HG03060 (cell line): ENCODE data around the gene CXCL12.

Experiments
- ATAC-seq: cut with Tn5 transposase; IDR thresholded peaks from one replicate; pipeline ENCODE4 v1.9.1; 2021; ENCODE audit warnings: low read depth, moderate number of reproducible peaks; ENCODE audit not compliant: unreplicated experiment

Gene CXCL12

DNA sequence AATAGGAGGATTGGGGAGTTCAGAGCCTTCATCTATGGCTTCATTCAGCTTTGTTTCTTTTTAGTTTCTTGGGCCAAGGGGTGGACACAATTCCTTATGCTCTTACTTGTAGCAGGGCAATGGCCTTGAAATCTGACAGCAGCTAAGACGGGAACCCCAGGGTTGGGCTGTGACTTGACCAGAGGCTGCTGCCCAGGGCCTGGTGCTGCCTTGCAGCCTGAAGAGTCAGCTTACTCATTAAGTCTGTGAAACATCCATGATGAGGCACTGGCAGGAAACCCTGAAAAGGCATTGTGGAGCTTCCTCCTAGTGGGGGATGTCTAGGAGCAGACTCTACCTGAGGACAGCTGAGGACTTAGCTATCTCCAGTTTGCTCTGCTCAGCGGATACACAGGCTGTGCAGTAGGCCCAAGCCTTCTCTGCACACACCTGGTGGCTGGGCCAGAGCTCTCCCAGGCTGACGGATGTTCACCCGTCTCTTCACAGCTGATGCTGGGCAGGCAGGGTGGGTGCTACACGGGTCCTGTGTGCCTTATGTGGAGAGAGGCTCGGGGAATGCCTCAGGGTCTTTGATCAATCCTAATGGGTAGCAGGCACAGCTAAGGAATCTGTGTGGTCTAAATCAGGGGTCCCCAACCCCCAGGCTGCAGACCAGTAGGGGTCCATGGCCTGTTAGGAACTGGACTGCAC, 17.8 kb downstream of the CXCL12 start:
- no peak for ATAC-seq

DNA sequence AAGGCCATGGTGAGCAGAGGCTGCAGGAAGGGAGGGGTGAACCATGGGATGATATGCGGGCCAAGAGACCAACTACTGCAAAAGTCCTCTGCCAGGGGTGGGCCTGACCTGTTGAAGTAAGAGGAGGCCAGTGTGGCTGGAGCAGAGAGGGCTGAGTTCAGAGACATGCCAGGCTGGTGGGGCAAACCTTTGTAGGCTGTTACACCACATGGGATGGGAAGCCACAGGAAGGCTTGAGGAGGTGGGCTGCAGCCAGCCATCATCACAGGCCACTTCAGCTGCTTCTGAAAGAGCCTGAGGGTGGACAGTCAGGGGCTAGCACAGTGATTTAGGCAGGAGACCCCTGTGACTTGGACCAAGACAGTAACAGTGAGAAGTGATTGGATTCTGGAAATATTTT, 20.3 kb downstream of the CXCL12 start:
- no peak for ATAC-seq

DNA sequence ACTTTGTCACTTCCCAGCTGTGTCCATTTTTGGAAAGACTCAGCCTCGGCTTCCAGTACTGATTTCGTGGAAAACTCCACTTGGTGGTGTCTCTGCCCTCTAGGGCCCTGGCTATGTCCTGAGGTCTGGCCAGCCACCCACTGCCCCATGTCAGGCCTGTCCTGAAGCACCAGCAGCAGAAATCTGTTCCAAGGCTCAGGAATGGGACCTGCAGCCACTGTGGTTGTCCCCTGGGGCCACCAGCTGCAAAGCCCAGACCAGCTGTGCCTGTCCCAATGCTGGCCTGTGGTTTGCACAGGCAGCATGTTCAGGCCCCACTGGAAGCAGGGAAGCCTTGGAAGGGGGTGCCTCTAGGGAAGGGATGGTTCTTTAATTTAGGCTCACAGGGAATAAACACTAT, 21.2 kb downstream of the CXCL12 start:
- no peak for ATAC-seq

DNA sequence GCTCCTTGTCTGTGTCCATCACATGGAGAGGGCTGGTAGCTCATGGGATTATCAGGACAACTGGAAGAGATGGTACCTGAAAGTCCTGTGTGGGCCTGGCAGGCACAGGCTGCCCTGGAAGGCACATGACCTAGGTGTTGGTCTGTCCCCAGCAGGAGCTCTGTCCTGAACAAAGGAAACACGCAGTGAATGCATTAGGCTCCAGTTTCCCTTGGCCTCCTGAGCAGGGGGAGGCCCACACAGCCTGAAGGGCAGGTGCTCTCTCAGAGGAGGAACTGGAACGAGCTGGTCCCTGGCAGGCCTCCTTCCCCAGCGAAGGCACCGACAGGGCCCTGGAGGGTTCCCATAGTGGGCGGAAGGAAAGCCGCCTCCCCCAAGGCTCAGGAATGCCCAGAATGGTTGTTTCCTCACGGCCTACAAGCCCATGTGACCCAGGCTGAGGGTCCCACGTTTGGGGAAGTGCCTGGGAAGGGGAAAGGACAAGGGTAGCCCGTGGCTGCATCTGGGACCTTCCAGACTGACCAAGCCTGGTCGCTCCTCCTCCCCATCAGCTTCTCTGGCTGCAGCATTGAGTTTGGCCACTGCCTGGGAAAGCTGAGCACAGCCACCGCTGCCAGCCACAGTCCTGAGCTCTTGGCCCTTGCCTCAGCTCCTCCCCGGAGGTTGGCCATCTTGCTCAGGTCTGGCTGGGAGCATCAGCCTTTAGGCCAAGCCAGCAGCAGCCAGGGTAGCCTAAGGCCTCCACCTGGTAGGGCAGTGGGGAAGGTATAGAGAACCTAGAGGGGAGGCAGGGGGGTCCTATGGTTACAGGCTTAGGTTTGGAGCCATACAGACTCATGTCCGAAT, 21.8 kb downstream of the CXCL12 start:
- ATAC-seq: no peak

DNA sequence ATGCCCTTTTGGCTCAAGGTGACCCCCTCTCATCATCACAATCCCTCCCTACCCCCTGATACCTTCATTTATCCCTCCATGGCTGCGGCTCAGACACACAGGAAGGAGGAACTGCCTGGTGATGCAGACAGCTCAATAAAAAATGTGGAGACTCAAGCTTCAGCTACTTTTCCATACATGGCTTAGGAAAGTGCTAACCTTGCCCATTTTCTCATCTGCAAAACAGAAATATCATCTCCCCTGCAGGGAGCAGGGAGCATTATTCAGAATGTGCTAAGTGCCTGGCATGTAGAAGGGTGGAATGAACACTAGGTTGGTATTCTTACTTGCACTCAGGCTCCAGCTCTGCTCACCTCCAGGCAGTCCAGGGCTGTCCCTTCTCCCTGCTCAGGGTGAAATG, 23.8 kb downstream of the CXCL12 start:
- no peak for ATAC-seq

DNA sequence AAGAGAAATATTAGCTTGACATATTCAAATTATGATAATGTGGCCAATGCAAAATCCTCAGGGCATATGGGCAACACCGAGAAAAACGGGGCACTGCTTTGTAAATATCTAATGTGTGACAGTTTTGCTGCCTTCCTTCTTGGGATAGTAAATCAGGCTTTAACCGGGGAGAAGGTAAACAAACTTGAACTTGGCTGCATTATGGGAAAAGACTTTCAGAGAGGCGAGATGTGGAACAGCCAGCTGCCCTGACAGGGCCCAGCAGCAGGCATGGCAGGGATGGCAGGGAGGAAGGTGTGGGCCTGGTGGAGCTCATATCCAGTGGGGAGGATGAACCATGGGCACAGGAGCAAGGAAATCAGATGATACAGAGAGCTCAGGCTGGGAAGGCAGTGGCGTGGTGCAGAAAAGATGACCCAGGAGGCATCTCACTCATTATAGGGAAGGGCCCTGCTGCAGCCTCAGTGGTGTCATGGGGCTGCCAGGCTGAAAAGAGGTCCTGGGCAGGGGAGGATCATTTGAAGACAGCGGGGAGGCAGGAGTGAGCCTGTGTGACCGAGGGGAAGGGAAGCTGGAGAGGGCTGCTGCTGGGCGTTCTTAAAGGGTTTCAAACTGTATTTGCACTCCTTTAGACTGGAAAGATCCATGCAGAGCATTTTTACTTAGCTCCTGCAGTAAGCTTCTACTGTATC, 26.7 kb downstream of the CXCL12 start:
- ATAC-seq: no peak

DNA sequence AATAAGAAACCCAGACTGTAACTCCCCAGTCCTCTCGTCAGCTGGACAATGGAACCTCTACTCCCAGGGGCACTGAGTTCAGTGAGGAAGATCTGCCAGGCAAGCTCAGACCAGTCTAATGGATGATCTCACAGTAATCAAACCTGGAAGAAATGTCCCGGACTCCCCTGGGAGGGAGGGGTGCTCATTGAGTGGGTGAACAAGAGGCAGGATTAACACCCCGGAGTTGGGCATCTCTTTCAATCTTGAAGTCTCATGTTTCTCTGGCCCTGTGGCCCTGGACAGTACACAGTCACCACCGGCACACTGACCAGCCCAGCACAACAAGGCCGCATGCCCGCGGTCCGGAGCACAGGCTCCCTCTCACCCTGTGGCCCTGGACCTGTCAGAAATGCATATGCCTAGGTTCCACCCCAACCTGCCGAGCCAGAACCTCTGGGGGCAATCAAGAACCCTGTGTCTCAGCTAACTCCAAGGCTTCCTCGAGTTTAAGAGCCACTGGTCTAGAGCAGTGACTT, 27.8 kb downstream of the CXCL12 start:
- no peak for ATAC-seq

DNA sequence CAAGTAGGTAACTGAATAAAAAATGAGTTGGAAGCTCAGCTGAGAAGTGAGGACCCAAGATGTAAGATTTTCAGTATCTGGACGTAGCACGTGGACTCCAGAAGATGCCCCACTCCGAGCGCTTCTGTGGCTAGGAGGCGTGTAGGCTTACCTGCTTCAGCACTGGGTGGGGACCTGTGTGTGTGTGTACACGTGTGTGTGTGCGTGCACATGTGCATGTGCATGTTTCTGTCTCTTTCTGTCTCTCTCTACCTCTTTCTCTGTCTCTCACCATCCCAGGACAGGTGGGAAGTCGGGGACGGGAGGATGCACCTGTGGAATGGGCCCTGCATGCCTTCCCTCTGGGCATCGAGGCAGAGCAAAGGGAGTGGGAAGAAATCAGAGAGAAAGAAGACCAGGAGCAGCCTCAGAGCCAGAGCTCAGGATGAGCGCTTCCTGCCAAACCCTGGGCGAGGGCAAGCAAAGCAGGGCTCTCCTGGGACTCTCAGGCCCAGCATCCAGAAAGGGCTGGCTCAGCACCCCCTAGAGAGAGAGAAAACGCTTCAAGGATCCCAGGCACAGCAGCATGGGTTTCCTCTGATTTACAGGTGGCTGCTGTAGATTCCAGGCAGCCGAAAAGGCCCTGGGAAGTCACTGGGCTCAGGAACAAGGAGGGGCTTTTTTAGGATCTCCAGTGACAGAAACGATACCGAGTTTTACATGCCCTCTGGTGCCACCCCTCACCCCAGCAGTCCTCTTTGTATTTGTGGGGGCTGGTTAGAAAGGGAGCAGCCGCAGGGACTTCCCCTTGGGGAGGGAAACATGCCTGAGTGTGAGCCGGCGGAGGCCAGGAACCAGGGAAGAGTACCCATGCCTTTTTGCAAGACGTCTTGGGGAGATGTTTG, 28.5 kb downstream of the CXCL12 start:
- no peak for ATAC-seq

DNA sequence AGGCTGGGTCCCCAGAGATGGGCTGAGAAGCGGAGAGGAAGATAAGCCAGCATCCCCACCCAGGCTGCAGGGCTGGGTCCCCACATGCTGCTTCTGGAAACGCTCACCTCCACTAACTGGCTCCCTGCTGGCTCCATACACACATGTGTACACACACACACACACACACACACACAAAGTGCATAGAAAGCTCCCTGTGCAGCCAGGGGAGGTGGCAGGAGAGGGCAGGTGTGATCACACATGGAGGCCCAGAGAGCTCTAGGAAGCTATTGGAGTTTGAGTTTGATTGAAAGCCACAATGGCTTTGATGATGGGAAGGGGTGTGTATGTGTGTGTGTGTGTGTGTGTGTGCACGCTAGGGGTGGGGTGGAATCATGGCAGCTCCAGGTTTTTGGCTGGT, 29.3 kb downstream of the CXCL12 start:
- ATAC-seq: no peak

DNA sequence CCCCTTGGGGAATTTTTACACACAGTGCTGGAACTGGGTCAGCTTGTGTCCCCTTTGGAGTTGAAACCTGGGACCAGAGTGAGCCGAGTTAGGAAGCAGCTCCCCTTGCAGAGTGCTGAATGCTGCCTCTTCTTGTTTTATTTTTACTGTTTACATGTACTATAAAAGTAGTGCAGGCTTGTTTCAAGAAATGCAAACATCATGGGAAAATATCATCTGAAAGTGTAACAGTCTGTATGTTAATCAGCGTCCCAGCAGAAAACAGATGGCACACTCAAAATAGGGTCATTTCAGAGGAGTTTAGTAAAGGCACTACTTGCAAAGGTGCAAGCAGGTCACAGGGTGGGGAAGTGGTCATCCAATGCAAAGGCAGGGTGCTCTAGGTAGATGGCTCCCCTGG, 30.1 kb downstream of the CXCL12 start:
- ATAC-seq: no peak

DNA sequence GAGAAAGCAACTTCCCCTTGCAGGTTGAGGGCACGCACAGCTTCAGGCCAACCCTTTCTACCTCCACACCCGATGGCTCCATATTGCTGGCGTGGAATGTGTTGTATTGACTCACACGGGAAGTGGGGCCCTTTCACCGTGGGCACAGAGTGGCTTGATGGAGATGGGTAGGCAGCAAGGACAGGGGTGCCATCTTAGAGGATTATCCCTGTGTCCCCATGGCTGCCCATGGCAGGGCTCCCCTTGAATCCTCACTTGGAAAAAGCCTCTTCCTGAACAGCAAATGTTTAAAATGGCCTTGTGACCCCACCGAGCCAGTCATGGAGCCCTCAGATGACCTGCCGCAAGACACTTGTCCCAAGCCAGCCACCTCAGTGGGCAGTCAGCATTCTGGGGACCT, 31.2 kb downstream of the CXCL12 start:
- no peak for ATAC-seq

DNA sequence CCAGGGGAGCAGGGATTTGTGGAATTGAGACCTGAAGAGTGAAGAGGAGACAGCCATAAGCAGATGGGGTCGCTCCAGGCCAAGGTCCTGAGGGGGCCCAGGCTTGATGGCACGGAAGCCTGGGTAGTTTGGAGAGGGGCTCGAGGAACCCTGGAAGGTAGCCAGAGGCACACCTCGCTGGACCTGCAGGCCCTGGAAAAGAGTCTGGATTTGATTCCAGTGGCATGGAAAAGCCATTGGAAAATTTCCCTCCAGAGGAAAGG, 31.8 kb downstream of the CXCL12 start:
- ATAC-seq: no peak

DNA sequence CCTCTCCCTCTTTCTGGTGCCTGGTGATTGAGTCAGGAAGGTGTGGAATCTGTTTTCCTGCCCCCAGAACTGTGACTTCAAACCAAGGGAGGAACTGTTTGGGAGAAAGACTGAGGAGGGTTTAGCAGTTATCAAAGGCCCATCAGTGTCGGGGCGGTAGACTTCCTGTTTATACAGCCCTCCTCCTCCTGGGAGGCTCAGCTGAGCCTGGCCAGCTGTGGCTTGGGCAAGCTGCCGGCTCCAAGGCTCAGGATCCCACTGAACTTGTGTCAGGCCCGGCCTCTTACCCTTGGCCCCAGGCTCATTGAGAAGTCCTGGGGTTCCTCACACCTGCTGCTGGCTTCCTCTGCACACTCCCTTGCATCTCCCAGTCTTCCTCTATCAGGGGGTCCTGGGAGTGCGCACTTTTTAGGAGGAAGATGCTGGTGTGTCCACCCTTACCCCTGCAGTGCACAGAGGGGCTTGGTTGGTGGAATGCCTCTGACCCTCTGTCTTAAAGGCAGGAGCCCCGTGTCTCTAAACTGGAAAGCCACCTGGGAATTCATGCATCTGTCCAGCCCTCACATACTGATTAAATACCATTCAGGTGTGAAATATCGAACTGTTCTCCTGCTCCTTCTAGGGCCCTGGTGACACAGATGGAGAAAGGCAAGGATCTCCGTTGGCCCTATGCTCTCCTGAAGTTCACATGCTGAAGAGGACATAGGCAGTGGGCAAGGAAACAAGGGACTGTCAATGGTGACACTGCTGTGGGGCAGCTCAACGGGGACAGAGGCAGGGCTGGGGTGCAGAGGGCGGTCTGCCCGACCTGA, 32.4 kb downstream of the CXCL12 start:
- ATAC-seq: no peak

DNA sequence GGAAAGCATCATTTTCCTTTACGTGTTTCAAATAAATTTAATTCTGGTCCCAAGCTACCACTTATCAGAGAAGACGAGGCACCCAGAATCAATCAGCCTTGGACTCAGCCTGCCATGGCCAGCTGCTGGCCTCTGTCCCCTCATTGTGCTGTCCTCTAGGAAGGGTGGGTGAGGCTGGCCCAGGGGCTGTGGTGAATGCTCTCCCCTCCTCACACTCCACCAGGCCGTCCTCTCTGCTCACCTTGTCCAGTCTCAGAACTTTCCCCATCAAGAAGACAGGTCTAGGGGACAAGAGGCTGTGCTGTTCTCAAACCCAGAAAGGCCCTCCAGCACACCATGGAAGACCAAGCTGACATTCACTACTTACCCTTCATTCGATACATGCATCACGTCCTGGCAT, 36.4 kb downstream of the CXCL12 start:
- no peak for ATAC-seq

DNA sequence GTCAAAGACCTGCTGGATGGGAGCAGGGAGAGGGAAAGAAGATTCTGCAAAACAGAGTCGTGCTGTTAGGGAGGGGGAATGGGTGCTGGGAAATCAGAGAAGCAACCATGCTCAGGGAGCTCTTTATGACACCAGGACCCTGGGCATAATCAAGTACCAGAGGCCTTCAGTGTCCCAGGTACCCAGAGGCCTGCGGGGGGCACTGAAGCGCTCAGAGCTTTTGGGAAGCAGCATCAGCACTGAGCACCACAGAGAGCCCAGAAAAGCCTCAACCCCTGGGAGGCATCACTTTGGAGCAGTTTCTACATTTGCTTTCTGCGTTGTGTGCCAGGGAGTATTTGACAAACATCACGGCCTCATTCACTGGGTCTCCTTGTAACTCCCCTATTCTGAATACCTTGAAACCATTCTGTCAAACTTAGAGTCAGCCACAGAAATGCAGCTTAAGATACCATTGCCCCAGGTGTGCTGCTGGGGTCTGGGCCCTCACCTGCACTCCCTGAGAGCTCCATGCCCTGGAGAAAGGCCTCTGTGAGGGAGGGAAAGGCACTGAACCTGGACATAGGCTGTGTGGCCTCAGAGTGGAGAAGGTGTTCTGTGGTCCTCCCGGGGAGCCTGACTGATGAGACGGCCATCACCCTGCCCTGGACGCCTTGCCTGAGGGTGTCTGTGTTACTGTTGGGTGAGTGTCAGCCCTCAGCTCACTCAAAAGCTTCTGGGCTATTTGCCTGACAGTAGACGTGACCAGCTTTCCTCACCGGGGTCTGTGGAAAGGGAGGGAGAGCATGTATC, 37.1 kb downstream of the CXCL12 start:
- no peak for ATAC-seq

DNA sequence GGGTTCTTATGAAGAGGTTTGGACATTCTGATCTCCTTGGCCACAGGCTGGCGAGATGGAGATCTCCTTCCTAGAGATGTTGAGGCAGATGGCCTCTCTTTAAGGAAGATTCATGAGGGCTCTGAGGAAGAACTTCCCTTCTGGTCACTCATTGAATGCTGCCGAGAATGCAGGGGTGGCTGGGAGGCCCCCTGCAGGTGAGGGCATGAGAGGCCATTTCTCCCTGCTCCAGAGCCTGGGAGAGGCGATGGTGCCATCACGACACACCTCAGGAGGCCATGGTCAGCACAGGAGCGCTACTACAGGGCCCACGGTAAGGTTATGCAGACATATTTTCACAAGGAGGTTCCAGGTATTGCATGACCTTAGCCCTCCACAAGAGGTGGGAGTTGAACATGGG, 40.2 kb downstream of the CXCL12 start:
- ATAC-seq: no peak

DNA sequence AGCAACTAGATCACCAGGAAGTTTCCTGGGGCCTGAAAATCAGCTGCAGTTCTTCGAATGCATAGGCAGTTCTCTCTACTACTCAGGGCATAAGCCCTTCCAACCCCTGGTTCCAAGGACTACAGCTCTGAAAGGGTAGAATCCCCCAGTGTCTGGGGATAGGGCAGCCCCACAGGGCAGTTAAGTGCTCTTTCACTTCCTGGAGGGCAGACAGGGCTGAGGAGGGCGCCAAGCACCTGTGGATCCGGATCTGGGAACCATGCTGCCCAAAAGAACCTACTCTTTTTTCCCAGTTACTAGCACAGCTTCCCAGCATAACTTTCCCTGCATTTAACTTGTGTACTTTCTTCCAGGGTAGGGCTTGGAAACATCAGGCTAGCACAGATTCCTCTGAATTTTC, 41.1 kb downstream of the CXCL12 start:
- ATAC-seq: no peak

DNA sequence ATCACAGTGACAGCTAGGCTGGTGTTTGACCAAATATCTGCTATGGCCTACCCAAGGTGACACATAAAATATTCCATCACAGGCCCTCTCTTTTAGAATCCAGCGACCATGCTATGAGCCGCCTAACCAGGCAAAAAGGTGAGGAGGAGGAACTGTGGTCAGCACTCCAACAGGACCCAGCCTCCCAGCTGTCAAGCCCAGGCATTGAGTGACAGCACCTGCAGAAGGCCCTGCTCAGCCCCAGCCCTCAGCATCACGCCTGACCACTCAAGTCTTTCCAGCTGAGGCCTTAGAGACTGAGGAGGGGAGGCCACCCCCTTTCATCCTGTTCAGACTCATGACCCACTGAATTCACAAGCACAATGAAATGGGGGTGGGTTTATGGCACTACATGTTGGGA, 43.0 kb downstream of the CXCL12 start:
- ATAC-seq: no peak

DNA sequence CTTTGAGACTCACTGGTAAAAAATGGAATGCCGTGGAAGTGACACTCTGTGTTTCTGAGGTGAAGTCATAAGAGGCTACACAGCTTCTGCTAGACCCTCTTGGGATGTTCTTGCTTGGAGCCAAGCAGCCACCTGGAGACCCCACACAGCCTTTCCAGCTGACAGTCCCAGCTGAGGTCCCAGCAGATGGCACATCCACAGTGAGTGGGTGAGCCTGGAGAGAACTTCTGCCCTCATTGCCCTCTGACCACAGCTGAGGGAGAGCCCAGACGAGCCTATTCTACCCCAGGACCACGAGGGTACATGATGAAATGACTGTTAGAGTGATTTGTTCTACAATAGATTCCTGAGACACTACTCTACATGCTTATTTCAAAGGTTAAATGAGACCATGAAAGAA, 44.3 kb downstream of the CXCL12 start:
- ATAC-seq: no peak
